ENCODE data around the gene ANO10. TPM values are rescaled to one million over a fixed set of nuclear protein-coding genes. Genes with fewer than 3 reads are reported as not detected.

Gene ANO10
- total and polyA plus RNA-seq, 2 of the 8 experiments (the other 6 are each of a cell fraction or from before 2014, with no cell fraction given), result 38.0 to 53.2 TPM

GRCh38 chr3:43629257-43629656 is 7.4 kb upstream of the ANO10 start:
- no peaks in the 10 kb centered on the region for H3K4me1 ChIP-seq (replicated peaks in 1 of 4; ENCODE audit: control insufficient read depth in 3 of 4, insufficient read depth in 4 of 4, low read length in 3 of 4)
- no peaks in the 10 kb centered on the region for H3K79me2 ChIP-seq (ENCODE audit: control insufficient read depth in 1 of 2, insufficient read depth in 2 of 2, low read length in 2 of 2)
- H2BK5ac ChIP-seq (ENCODE audit: low read depth, low read length), result no peak overlapping the region
- H3K18ac ChIP-seq (ENCODE audit: extremely low read depth, low read length), result no peak overlapping the region
- POLR2A ChIA-PET (ENCODE audit: partially characterized antibody), result no interaction called here
- no peak overlapping the region for H2BK20ac ChIP-seq (ENCODE audit: low read length)
- no peak overlapping the region for H4K5ac ChIP-seq (ENCODE audit: insufficient read length, low read depth, low read length)
- no peak overlapping the region for H2BK120ac ChIP-seq (replicated peaks; ENCODE audit: low read depth, low read length)
- no peak overlapping the region for H2AK5ac ChIP-seq (ENCODE audit: low read depth, low read length)
- FAIRE-seq, result no peak
- H3K56ac ChIP-seq (replicated peaks; ENCODE audit: insufficient read length, low read depth, low read length), result no peak overlapping the region
- no peaks in the 10 kb centered on the region for H3K79me1 ChIP-seq (ENCODE audit: low read depth, low read length)
- H3K4ac ChIP-seq (replicated peaks; ENCODE audit: insufficient read length, low read depth, low read length), result no peak overlapping the region
- no peak overlapping the region for H2AFZ ChIP-seq (ENCODE audit: low read length)
- no peak overlapping the region for H3K9ac ChIP-seq (replicated peaks in 1 of 4; ENCODE audit: extremely low read depth in 1 of 4, low read depth in 3 of 4, low read length in 3 of 4)
- no peak for DNase-seq (ENCODE audit: low read depth in 1 of 2, low spot score in 2 of 2)
- H4K20me1 ChIP-seq (replicated peaks in 1 of 2; ENCODE audit: control insufficient read depth in 1 of 2, insufficient read depth in 2 of 2, low read length in 2 of 2), result no peaks in the 10 kb centered on the region
- no peak overlapping the region for H4K8ac ChIP-seq (ENCODE audit: extremely low read depth, insufficient read depth, low read length)
- CTCF ChIA-PET (ENCODE audit: partially characterized antibody), result no interaction called here
- no peak overlapping the region for H3K27ac ChIP-seq (ENCODE audit: low read depth, low read length)
- H3K14ac ChIP-seq (ENCODE audit: insufficient read length), result no peak overlapping the region
- H2BK15ac ChIP-seq (ENCODE audit: low read length), result no peak overlapping the region
- no peak overlapping the region for H3K23ac ChIP-seq (ENCODE audit: insufficient read length)
- no peak overlapping the region for H3K4me3 ChIP-seq (ENCODE audit: extremely low read depth in 1 of 4, insufficient read depth in 2 of 4, low read depth in 3 of 4, low read length in 4 of 4)
- no peak overlapping the region for H4K91ac ChIP-seq (replicated peaks; ENCODE audit: insufficient read length, low read length)
- H3K36me3 ChIP-seq (ENCODE audit: control insufficient read depth in 2 of 4, insufficient read depth in 4 of 4, low read length in 3 of 4), result no peaks in the 10 kb centered on the region; a peak in 2 of 8 replicates
- no peaks in the 10 kb centered on the region; a peak in 1 of 4 replicates for H3K9me3 ChIP-seq (ENCODE audit: insufficient read depth in 2 of 2, low read depth in 1 of 2, low read length in 1 of 2)
- H3K27me3 ChIP-seq (replicated peaks in 1 of 4; ENCODE audit: control insufficient read depth in 3 of 4, extremely low read depth in 1 of 4, insufficient read depth in 3 of 4, low read length in 3 of 4), result no peaks in the 10 kb centered on the region
- H2BK12ac ChIP-seq (ENCODE audit: low read depth, low read length), result no peak overlapping the region
- H3K23me2 ChIP-seq (ENCODE audit: low read depth, low read length), result no peaks in the 10 kb centered on the region
- H3K4me2 ChIP-seq (ENCODE audit: insufficient read depth in 1 of 2, low read depth in 2 of 2, low read length in 2 of 2), result no peak overlapping the region
- TF ChIP-seq GABPA (IDR thresholded peaks at IDR 0.05; ENCODE audit: borderline replicate concordance, insufficient read depth, low read length) (no peak), CTBP2 (IDR thresholded peaks at IDR 0.05; ENCODE audit: borderline replicate concordance, insufficient read depth, insufficient read length, low read length) (no peak), CHD2 (IDR thresholded peaks at IDR 0.05; ENCODE audit: low read length) (no peak), BRCA1 (IDR thresholded peaks at IDR 0.05; ENCODE audit: low read depth, low read length) (no peak), POU5F1 (IDR thresholded peaks at IDR 0.05; ENCODE audit: low read depth, low read length) (no peak), SRF (IDR thresholded peaks at IDR 0.05; ENCODE audit: low read depth, low read length) (no peak), SAP30 (IDR thresholded peaks at IDR 0.05; ENCODE audit: insufficient read depth, insufficient replicate concordance, low read length) (no peak)

Measured in H1 (cell line).